ENCODE measurements around the gene BTBD16.
A peak's percentile ranks its signal among the peaks of the same experiment; 100 is the strongest.

BTBD16 gene

DNA sequence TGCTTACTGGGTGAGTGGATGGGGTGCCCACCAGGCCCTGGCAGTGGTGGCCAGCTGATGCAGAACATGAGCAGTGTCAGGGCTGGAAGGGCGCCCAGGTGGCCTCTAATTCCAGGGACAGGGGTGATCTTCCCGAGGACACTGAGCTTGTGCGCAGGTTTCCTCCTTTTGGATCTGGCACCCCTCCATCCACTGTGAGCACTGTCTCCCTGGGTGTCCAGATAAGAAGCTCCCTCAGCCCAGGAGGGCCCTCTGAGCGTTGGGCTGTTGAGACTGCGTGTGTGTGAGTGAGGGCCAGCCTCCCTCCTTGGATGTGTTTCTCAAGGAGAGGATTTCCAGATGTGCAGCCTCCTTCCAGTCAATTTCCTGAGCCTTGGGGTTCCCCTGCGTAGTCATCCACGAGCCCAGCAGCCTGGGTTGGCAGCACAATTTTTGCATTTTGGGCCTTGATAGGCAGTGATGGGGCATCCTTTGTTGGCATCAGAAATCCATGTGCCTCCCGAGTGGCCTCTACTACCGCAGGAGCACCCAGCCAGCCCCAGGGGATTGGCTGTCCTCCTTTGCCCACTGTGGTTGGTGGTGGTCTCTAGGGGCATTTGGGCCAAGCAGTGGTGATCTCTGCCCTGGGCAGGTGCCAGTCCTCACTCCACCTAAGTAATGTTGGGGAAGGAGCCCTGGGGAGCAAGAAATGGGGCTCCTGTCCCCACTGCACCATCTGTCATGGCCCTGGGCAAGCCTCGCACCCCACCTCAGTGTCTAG, 20.9 kb upstream of the BTBD16 start:
- no peak overlapping the region for H3K27ac ChIP-seq
- TF ChIP-seq Cebpa-rat (IDR thresholded peaks at IDR 0.05) = no peak
- no peaks in the 10 kb centered on the region for H3K27me3 ChIP-seq
- H3K9me3 ChIP-seq (replicated peaks in 1 of 11) = no peaks in the 10 kb centered on the region
- H4K20me1 ChIP-seq = no peaks in the 10 kb centered on the region
- H3K4me3 ChIP-seq = no peak overlapping the region
- H3K4me2 ChIP-seq = no peak overlapping the region
- peaks cover 0 to 95% (median 29%) of the 10 kb centered on the region in 11 experiments; a peak in 12 of 22 replicates for H3K36me3 ChIP-seq
- H3K4me1 ChIP-seq = peaks cover 0 to 11% (median 4%) of the 10 kb centered on the region in 10 experiments; a peak in 9 of 20 replicates
- H3K9ac ChIP-seq = no peak overlapping the region

DNA sequence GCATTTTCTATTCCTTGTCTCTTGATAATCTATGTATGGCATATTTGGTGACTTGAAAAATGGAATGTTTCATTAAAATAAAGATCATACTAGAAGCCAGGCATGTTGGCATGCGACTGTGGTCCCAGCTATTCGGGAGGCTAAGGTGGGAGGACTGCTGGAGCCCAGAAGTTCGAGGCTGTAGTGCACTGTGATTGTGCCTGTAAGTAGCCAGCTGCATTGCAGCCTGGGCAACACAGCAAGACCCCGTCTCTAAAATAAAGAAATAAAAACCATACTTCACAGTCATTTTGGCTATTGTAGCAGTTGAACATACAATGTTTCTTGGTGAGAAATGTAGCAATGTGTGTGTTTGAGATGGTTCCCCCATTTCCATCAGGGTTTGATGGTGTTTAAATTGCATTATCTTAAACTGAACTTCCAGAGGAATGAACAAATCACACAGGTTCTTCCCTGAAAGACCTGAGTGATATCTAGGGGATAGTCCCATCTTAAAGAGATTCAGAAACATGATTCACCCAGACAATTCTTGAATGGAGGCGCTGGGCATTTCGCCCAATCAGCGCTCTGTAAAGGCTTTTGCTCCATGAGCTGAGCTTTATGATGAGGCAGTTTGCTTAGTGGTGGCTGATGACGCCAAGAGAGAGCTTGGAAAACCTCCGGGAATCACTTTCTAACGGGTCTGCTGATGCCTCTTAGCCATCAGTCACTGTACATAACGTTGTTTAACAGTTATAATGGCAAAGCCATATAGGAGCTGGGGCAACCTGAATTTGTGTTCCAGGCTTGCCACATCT, 19.4 kb upstream of the BTBD16 start:
- Histone ChIP-seq H3K27me3 (no peaks in the 10 kb centered on the region), H3K4me2 (no peak overlapping the region), H3K4me3 (no peak overlapping the region), H3K9ac (no peak overlapping the region), H3K36me3 (peaks cover 0 to 85% (median 38%) of the 10 kb centered on the region in 11 experiments; a peak in 12 of 22 replicates), H3K9me3 (replicated peaks in 1 of 11) (no peaks in the 10 kb centered on the region), H3K27ac (no peak overlapping the region), H3K4me1 (peaks cover 0 to 11% (median 4%) of the 10 kb centered on the region in 10 experiments; a peak in 9 of 20 replicates), H4K20me1 (no peaks in the 10 kb centered on the region; a peak in 1 of 22 replicates)
- no peak for TF ChIP-seq Cebpa-rat (IDR thresholded peaks at IDR 0.05)

DNA sequence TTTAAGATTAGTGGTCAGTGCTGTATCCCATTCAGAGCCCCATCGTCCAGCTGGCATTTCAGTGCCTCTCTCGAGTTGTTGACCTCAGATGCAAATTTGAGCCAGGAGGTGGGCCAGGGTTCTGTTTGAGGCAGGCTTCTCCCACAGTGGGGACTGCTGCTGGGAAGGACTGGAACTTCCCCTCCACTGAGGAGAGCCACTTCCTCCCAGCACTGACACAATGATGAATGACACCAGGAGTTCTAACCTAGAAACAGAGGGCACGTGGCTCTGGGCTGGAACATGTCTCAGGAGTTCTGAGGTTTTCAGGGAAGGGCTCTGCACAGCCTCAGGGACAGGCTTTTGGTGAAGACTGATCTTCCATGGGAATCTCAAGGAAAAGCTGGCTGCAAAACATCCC, 18.3 kb upstream of the BTBD16 start:
- peaks cover 0 to 83% (median 38%) of the 10 kb centered on the region in 11 experiments; a peak in 12 of 22 replicates for H3K36me3 ChIP-seq
- H3K27ac ChIP-seq = no peak overlapping the region
- no peak for TF ChIP-seq Cebpa-rat (IDR thresholded peaks at IDR 0.05)

DNA sequence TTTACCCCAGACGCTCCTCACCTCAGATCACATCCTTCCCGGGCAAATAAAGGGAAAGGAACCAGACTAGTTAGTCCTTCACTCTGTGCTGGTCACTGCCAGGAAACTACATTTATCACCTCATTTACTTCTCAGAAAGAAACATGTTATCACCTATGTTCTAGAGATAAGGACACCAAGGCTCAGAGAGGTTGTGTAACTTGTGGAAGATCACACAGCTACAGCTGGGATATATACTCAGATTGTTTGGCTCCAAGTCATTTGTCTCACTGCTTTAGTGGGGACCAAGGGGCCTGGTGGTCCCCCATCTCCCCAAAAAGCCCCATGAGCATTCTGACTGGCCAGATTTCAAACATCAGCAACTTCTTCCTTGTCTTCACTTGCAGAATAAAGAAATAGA, 17.5 kb upstream of the BTBD16 start:
- Histone ChIP-seq H3K36me3 (peaks cover 0 to 77% (median 38%) of the 10 kb centered on the region in 11 experiments; a peak in 12 of 22 replicates), H3K4me1 (peaks cover 4 to 15% (median 8%) of the 10 kb centered on the region in 10 experiments; a peak in 18 of 20 replicates), H3K27ac (no peak overlapping the region), H3K4me2 (no peak overlapping the region), H3K9me3 (replicated peaks in 1 of 11) (no peaks in the 10 kb centered on the region), H4K20me1 (no peaks in the 10 kb centered on the region; a peak in 1 of 22 replicates), H3K27me3 (no peaks in the 10 kb centered on the region), H3K9ac (no peak overlapping the region), H3K4me3 (no peak overlapping the region)
- TF ChIP-seq Cebpa-rat (IDR thresholded peaks at IDR 0.05) = no peak

More for the DNA sequence above, 18.3 kb upstream of the BTBD16 start:
- Histone ChIP-seq H3K4me3 (no peak overlapping the region), H3K4me1 (peaks cover 0 to 9% (median 4%) of the 10 kb centered on the region in 10 experiments; a peak in 11 of 20 replicates), H3K4me2 (peak overlapping the region in 2 of 11 experiments; percentile 37 to 41; a peak in 3 of 22 replicates), H3K27me3 (no peaks in the 10 kb centered on the region), H3K9me3 (replicated peaks in 1 of 11) (no peaks in the 10 kb centered on the region), H3K9ac (no peak overlapping the region), H4K20me1 (no peaks in the 10 kb centered on the region; a peak in 1 of 22 replicates)

DNA sequence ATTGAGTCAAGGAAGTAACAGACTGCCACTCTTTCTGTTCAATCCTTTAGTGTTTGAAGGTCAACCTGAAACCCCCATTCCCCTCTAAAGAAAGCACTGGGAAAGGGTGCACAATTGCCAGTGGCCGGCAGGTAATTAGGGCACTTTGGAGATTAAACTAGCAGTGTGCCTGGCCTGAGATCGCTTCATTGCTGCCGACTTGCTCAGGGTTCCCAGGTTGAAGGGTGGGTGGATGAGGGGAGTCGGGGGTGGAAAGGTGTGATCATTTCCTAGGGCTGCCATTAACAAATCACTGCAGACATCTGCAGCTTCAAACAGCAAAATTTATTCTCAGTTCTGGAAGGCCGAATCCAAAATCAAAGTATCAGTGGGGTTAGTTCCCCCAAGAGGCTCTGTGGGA, 16.3 kb upstream of the BTBD16 start:
- Histone ChIP-seq H3K27ac (no peak overlapping the region), H3K4me1 (peaks cover 10 to 21% (median 14%) of the 10 kb centered on the region in 10 experiments; a peak in 18 of 20 replicates), H3K4me2 (no peak overlapping the region), H3K9me3 (replicated peaks in 1 of 11) (no peaks in the 10 kb centered on the region), H3K36me3 (peaks cover 0 to 64% (median 32%) of the 10 kb centered on the region in 11 experiments; a peak in 12 of 22 replicates), H3K9ac (no peak overlapping the region), H4K20me1 (no peaks in the 10 kb centered on the region; a peak in 1 of 22 replicates), H3K4me3 (no peak overlapping the region), H3K27me3 (no peaks in the 10 kb centered on the region)
- TF ChIP-seq Cebpa-rat (IDR thresholded peaks at IDR 0.05) = no peak

DNA sequence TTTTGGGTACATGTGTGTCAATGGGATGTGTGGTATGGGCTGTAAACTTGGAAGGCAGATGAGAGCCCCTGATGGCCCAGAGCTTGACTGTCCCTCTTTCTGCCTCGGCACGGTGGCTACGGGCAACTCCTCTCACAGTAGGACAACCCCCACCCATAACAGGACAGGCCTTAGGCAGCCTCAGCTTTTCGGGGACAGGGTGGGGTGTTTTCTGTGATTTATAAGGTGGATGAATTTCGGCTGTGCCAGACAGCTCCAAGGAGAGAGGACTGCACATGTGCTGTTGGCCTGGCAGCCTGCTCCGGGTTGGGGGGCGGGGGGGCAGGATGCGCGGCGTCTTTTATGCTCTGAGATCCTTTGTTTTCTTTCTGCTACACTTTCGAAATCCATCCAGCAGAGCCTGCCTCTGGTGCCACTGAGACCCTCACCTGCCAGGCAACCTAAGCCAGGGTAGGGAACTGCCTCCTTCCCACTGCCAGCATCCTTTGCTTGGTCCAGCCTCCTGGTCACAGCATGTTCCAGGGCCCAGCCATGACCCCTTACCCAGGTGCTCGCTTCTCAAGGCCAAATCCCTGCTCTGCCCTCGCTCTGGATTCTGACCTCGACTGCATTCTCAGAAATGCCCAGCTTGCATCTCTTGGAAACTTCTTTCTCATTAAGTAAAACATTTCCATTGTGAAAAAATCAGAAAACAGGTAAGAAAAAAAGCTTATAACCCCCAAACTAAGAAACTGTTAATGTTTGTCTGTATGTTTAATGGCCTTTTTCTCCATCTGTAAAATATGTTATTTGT, 15.4 kb upstream of the BTBD16 start:
- Histone ChIP-seq H3K36me3 (peaks cover 0 to 56% (median 24%) of the 10 kb centered on the region in 11 experiments; a peak in 12 of 22 replicates), H3K27ac (no peak overlapping the region), H3K9me3 (replicated peaks in 1 of 11) (no peaks in the 10 kb centered on the region; a peak in 1 of 22 replicates), H4K20me1 (no peaks in the 10 kb centered on the region; a peak in 1 of 22 replicates), H3K27me3 (no peaks in the 10 kb centered on the region), H3K4me1 (peaks cover 10 to 19% (median 14%) of the 10 kb centered on the region in 10 experiments; a peak in 18 of 20 replicates), H3K9ac (no peak overlapping the region), H3K4me3 (no peak overlapping the region), H3K4me2 (no peak overlapping the region)
- no peak for TF ChIP-seq Cebpa-rat (IDR thresholded peaks at IDR 0.05)

DNA sequence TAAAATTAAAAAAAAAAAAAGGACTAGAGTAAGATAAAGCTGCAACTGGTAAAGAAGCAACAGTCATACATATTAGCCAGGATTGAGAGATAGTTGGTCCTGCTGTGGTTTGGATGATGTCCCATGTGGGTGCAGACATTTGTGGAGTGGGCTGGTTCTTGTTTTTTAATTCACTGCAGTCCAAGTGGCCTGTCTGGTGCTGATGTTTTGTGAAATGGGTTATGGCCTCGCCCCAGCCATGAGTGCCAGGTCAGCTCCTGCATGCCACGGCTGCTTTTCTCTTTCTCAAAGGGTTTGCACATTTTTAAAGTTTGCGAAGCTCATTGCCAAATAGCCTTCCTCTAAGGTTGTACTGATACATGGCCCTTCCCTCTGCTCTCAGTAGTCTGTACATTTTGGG, 14.1 kb upstream of the BTBD16 start:
- Histone ChIP-seq H3K36me3 (peaks cover 0 to 42% (median 24%) of the 10 kb centered on the region in 11 experiments; a peak in 12 of 22 replicates), H3K4me3 (no peak overlapping the region), H3K9me3 (replicated peaks in 1 of 11) (peaks cover 9 to 12% (median 10%) of the 10 kb centered on the region in 11 experiments; a peak in 21 of 22 replicates), H4K20me1 (no peaks in the 10 kb centered on the region; a peak in 1 of 22 replicates), H3K4me2 (no peak overlapping the region), H3K9ac (no peak overlapping the region), H3K27ac (no peak overlapping the region), H3K4me1 (peaks cover 10 to 19% (median 14%) of the 10 kb centered on the region in 10 experiments; a peak in 18 of 20 replicates), H3K27me3 (no peaks in the 10 kb centered on the region)
- TF ChIP-seq Cebpa-rat (IDR thresholded peaks at IDR 0.05) = no peak
